ENCODE data around the gene IFT80. TPM values are rescaled to one million over a fixed set of nuclear protein-coding genes. Genes with fewer than 3 reads are reported as not detected.

The IFT80 gene
- total RNA-seq, 6 donors from 2014 or later, result 12.1 to 68.1 (median 28.4) TPM

DNA sequence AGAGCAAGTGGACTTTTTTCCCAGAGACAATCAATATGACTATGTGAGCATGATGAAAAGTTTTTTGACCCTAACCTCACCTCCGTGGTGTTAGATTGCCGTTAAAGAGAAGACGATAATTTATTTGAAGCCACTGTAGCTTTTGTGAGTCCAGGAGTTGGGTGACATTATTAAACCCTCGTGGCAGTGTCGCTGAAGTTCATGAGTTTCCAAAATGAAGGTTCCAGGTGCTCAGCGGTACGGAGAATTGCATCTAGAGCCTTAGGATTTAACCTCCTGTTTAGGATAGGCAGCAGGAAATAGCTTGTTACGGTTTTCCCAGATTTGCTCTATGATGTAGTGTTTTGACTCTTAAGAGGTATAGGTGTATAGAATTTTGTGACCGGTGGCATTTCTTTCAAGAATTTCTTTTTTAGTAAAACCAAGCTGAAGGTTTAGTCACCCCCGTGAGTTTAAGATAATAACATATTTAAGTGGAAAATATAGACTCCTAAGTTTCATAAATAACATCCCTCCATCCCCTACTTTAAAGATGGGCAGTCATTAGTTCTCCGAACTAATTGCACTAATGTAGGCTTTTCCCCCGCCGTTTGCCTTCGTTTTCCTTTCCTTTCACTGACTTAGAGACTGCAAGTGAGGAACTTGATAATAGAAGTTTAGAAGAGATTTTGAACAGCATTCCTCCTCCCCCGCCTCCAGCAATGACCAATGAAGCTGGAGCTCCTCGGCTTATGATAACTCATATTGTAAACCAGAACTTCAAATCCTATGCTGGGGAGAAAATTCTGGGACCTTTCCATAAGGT lies 2.5 kb upstream of the IFT80 start:
- peaks cover 16 to 42% (median 22%) of the 10 kb centered on the region in 4 donors for H3K4me1 ChIP-seq
- no peak for TF ChIP-seq EP300 (IDR thresholded peaks at IDR 0.05)
- no peaks in the 10 kb centered on the region for H3K27me3 ChIP-seq
- no peaks in the 10 kb centered on the region for H3K36me3 ChIP-seq
- no peak for ATAC-seq (ENCODE audit: low FRiP score in 2 of 2)
- H3K9me3 ChIP-seq, result no peaks in the 10 kb centered on the region
- DNase-seq, result peak in 1 of 2 donors; percentile 47
- H3K4me3 ChIP-seq, result peak overlapping the region in 3 of 4 donors; percentile 84 to 93 (median 85)
- peak overlapping the region; percentile 90 to 96 (median 91) for H3K27ac ChIP-seq
- WGBS, 2 donors, result 10 to 14% methylated on average over 16 of the region's 16 CpGs

DNA sequence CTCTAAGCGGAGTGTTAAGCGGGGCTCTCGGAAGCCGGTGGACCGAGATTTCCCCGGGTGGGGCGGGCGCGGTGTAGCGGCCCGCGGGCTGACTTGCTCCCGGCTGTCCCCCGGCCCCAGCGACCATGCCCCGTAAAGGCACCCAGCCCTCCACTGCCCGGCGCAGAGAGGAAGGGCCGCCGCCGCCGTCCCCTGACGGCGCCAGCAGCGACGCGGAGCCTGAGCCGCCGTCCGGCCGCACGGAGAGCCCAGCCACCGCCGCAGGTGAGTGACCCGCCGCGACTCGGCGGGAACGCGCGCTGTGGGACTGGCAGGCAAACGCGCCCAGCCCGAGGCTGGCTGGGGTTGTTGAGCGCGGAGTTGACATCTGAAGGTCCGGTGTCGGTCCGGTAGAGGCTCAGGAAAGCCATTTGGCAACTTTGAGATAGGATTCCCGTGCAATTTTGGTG lies 1.7 kb upstream of the IFT80 start:
- Histone ChIP-seq H3K27ac (peak overlapping the region; percentile 90 to 96 (median 91)), H3K9me3 (no peaks in the 10 kb centered on the region), H3K36me3 (no peaks in the 10 kb centered on the region), H3K4me3 (peak overlapping the region; percentile 64 to 93 (median 84)), H3K4me1 (peaks cover 16 to 42% (median 22%) of the 10 kb centered on the region in 4 donors), H3K27me3 (no peaks in the 10 kb centered on the region)
- peak; percentile 11 to 15 for ATAC-seq (ENCODE audit: low FRiP score in 2 of 2)
- peak; percentile 26 to 90 for DNase-seq
- WGBS, 2 donors, result 0 to 1% methylated on average over 10 to 23 of the region's 51 CpGs
- TF ChIP-seq POLR2A (IDR thresholded peaks at IDR 0.05), result peak in 1 of 4 donors; percentile 22
- TF ChIP-seq, protein P1, sequence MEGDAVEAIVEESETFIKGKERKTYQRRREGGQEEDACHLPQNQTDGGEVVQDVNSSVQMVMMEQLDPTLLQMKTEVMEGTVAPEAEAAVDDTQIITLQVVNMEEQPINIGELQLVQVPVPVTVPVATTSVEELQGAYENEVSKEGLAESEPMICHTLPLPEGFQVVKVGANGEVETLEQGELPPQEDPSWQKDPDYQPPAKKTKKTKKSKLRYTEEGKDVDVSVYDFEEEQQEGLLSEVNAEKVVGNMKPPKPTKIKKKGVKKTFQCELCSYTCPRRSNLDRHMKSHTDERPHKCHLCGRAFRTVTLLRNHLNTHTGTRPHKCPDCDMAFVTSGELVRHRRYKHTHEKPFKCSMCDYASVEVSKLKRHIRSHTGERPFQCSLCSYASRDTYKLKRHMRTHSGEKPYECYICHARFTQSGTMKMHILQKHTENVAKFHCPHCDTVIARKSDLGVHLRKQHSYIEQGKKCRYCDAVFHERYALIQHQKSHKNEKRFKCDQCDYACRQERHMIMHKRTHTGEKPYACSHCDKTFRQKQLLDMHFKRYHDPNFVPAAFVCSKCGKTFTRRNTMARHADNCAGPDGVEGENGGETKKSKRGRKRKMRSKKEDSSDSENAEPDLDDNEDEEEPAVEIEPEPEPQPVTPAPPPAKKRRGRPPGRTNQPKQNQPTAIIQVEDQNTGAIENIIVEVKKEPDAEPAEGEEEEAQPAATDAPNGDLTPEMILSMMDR (IDR thresholded peaks at IDR 0.05), result no peak

DNA sequence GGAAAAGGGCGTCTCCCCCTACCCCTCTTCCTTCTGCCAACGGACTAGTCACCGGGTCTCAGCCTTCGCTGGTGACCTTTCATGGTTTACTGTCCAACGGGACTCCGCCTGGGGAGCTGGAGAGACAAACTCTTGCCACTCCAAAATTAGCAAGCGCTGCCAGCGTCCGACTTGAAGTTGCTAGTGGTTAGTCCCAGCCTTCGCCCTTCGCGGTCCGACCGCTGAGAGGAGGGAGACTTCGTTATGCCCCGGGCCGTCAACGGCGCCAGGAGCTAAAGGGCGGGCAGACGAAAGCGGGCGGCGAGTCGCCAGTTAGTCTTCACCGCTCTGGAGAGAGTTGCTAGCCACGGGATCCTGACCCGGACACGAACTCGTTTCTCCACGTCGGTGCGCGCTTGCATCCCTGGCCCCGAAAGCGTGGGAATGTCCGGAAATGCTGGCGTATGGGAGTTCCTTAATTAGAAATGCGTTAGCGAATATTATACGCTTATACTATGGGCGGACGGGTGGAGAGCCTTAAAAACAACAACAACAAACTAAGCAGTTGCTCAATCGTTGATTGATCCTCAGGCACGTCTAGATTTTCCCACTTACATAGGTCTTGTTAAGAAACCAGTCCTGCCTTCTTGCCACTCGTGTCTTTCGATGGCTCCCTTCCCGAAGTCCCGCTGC lies 1.1 kb upstream of the IFT80 start:
- no peaks in the 10 kb centered on the region for H3K36me3 ChIP-seq

DNA sequence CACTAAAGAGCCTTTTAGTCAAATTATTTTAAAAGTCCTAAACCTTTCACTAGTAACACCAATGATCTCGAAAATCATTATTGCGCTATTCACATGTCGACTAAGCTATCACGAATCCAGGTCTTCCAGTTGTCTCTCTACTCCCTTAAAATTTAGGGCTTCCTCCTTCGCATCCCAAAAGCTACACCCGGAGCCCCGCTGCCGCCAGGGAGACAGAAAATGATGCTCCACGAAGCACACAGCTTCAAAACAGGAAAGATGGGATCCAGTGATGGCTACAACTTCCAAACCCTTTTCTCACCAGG lies 253 bp downstream of the IFT80 start:
- 0% methylated on average over 9 of the region's 9 CpGs for WGBS, 2 donors
- peak overlapping the region; percentile 90 to 96 (median 91) for H3K27ac ChIP-seq
- H3K4me3 ChIP-seq, result peak overlapping the region; percentile 64 to 93 (median 84)
- no peaks in the 10 kb centered on the region for H3K9me3 ChIP-seq
- H3K27me3 ChIP-seq, result no peaks in the 10 kb centered on the region
- TF ChIP-seq POLR2AphosphoS5 (IDR thresholded peaks at IDR 0.05) (no peak), EP300 (IDR thresholded peaks at IDR 0.05) (no peak), POLR2A (IDR thresholded peaks at IDR 0.05) (no peak)
- TF ChIP-seq, protein P1 (IDR thresholded peaks at IDR 0.05), result no peak
- peaks cover 9 to 39% (median 21%) of the 10 kb centered on the region in 4 donors for H3K4me1 ChIP-seq
- ATAC-seq (ENCODE audit: low FRiP score in 2 of 2), result peak in 1 of 2 donors; percentile 30
- H3K36me3 ChIP-seq, result no peaks in the 10 kb centered on the region
- no peak for DNase-seq

More for the DNA sequence above, 1.1 kb upstream of the IFT80 start:
- ATAC-seq (ENCODE audit: low FRiP score in 2 of 2) (peak; percentile 42 to 54), DNase-seq (peak; percentile 48 to 86)
- Histone ChIP-seq H3K27ac (peak overlapping the region; percentile 90 to 96 (median 91)), H3K4me1 (peaks cover 16 to 42% (median 22%) of the 10 kb centered on the region in 4 donors), H3K4me3 (peak overlapping the region; percentile 64 to 93 (median 84)), H3K27me3 (no peaks in the 10 kb centered on the region), H3K9me3 (no peaks in the 10 kb centered on the region)
- TF ChIP-seq, protein P1 (IDR thresholded peaks at IDR 0.05), result no peak
- TF ChIP-seq EP300 (IDR thresholded peaks at IDR 0.05), result no peak
- no peak for TF ChIP-seq POLR2AphosphoS5 (IDR thresholded peaks at IDR 0.05)
- TF ChIP-seq POLR2A (IDR thresholded peaks at IDR 0.05), result no peak
- 0 to 1% methylated on average over 16 to 45 of the region's 49 CpGs for WGBS, 2 donors

DNA sequence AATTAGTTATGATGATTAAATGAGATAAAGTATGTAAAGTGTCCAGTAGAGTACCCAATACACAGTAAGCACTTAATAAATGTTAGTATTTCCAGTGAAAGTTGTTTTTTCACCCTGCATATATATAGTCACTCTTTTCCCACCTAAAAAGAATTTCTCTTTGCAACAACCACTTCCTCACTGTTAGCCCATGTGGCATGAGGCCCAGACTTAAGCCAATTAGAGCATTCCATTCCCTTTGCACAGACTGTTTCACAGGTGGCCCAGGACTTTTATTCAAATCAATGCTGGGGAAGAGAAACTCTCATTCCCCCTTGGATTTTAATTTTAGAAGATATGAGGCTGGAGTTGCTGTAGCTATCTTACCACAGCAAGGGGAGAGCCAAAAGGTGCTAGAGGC lies 3.7 kb downstream of the IFT80 start:
- peak in 1 of 2 donors; percentile 48 for DNase-seq
- Histone ChIP-seq H3K4me1 (peaks cover 4 to 12% (median 7%) of the 10 kb centered on the region in 4 donors), H3K36me3 (no peaks in the 10 kb centered on the region), H3K27me3 (no peaks in the 10 kb centered on the region), H3K9me3 (no peaks in the 10 kb centered on the region), H3K27ac (no peak overlapping the region), H3K4me3 (no peak overlapping the region)
- no peak for TF ChIP-seq POLR2A (IDR thresholded peaks at IDR 0.05)
- TF ChIP-seq, protein P1 (IDR thresholded peaks at IDR 0.05), result no peak
- TF ChIP-seq EP300 (IDR thresholded peaks at IDR 0.05), result no peak
- no peak for TF ChIP-seq POLR2AphosphoS5 (IDR thresholded peaks at IDR 0.05)
- ATAC-seq (ENCODE audit: low FRiP score in 2 of 2), result no peak
